Cardiac fibroblast (primary cell): ENCODE measurements around the gene OR5AR1.

ENCODE experiments used
- DNase-seq, 2 donors: peaks; one replicate each; pipeline versions ENCODE4 v3.0.0 to v3.0.0-alpha.2; 2010; ENCODE audit warnings: low read depth in 2 of 2
- H3K4me3 ChIP-seq, 2 donors: replicated peaks in 1 of 2; 1 replicate in 1 of 2; 2 replicates in 1 of 2; pipeline ENCODE4 v1.5.1; 2011; ENCODE audit warnings: low read depth in 2 of 2, low read length in 2 of 2, mild to moderate bottlenecking in 2 of 2, moderate library complexity in 1 of 2
- CTCF ChIP-seq: IDR thresholded peaks from one replicate; pipeline ENCODE4 v1.5.1; 2011; ENCODE audit warnings: low read depth, mild to moderate bottlenecking, low read length, inconsistent platforms

The OR5AR1 gene

DNA sequence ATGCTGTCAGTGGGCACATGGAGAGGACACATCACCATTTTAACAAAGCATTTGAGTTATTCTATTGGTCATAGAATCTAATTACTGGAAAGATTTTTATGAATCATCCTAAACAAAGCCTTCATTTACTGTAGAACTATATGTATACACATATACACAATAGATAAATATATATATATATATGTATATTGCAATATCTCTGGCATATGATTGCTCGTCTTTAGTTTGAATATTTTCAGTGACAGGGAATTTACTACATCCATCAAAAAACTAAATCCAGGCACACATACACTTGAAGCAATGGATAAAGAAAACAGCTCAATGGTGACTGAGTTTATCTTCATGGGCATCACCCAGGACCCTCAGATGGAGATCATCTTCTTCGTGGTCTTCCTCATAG, at the start of gene OR5AR1:
OR5AR1 (plus strand) TSS at position 301 of the 400 bp plus-strand sequence; CDS start at position 301, 0 bp downstream.
- H3K4me3 ChIP-seq: no peak within 1 kb of the TSS
- no peak for TF ChIP-seq CTCF
- no peak for DNase-seq

DNA sequence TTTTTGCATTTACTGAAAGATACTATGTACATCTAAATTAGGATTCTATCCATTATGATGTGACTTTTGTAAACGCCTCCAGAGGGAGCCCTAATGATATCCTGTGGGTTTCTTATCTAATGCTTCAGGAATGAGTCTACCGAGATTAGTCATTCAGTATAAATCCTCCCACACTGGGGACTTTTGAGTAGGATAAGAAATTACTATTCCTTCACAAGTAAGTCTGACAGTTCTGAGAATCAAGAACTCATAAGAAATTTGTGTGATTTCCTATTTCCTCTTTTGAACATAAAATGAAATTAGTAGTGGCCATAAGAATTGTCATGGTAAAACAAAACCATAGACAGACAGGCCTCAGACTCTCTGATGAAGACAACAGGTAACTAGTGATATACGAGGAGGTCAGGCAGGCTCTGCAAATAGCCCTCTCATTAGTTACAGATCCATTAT, 38.8 kb upstream of the OR5AR1 start:
- peak; percentile 31 to 74 for DNase-seq
- peak; percentile 31 for TF ChIP-seq CTCF
- H3K4me3 ChIP-seq: no peak overlapping the region

- DNase-seq: no peak
- no peak overlapping the region for H3K4me3 ChIP-seq
- no peak for TF ChIP-seq CTCF
Measured at GRCh38 chr11:56625946-56626345, 37.5 kb upstream of the OR5AR1 start.

- no peak for DNase-seq
- TF ChIP-seq CTCF: no peak
- H3K4me3 ChIP-seq: no peak overlapping the region
Measured at GRCh38 chr11:56632329-56632728, 31.2 kb upstream of the OR5AR1 start.

GRCh38 chr11:56636861-56637260, 26.6 kb upstream of the OR5AR1 start:
- no peak for TF ChIP-seq CTCF
- no peak for DNase-seq
- no peak overlapping the region for H3K4me3 ChIP-seq

- no peak for TF ChIP-seq CTCF
- no peak overlapping the region for H3K4me3 ChIP-seq
Measured at GRCh38 chr11:56637500-56637899, 26.0 kb upstream of the OR5AR1 start.

GRCh38 chr11:56642339-56642738, 21.1 kb upstream of the OR5AR1 start, which contains the start of gene OR5AP2:
TSS of gene OR5AP2 (minus strand) at chr11:56642439. CDS start at chr11:56642439, 0 bp downstream.
- no peak within 1 kb of the TSS for H3K4me3 ChIP-seq
- no peak for TF ChIP-seq CTCF
- DNase-seq: no peak

More at GRCh38 chr11:56637500-56637899, 26.0 kb upstream of the OR5AR1 start:
- DNase-seq: no peak
